Fibroblast of gingiva (primary cell): Measurements from ENCODE around the gene TBL1XR1.
A peak's percentile ranks its signal among the peaks of the same experiment; 100 is the strongest.
"Not testable (repeated sequence)": the region's sequence is repeated elsewhere in the genome, so short reads cannot be mapped to it uniquely, and the experiment has no call there.

ENCODE experiments used
- DNase-seq: peaks from one replicate; pipeline ENCODE4 v3.0.0-alpha.2; 2011; ENCODE audit warnings: low read depth

Gene TBL1XR1

GRCh38 chr3:177181418-177181817 is 15.9 kb downstream of the TBL1XR1 start:
- DNase-seq = no peak

GRCh38 chr3:177180506-177180905 is 16.8 kb downstream of the TBL1XR1 start:
- DNase-seq = no peak

GRCh38 chr3:177179281-177180067 is 17.8 kb downstream of the TBL1XR1 start:
- DNase-seq = no peak

- DNase-seq = no peak
These were observed 19.5 kb downstream of the TBL1XR1 start for GRCh38 chr3:177177749-177178221.

- DNase-seq = no peak
These were observed 22.6 kb downstream of the TBL1XR1 start for GRCh38 chr3:177174607-177175170.

- DNase-seq = no peak
These were observed 27.2 kb downstream of the TBL1XR1 start for GRCh38 chr3:177169936-177170722.

- no peak for DNase-seq
These were observed 28.9 kb downstream of the TBL1XR1 start for GRCh38 chr3:177168431-177168830.

- no peak for DNase-seq
These were observed 34.5 kb downstream of the TBL1XR1 start for GRCh38 chr3:177162742-177163141.

GRCh38 chr3:177161603-177162002 is 35.7 kb downstream of the TBL1XR1 start:
- DNase-seq = not testable (repeated sequence)

GRCh38 chr3:177158461-177158860 is 38.8 kb downstream of the TBL1XR1 start:
- no peak for DNase-seq

- DNase-seq = no peak
These were observed 39.8 kb downstream of the TBL1XR1 start for GRCh38 chr3:177157492-177157891.

- DNase-seq = no peak
These were observed 42.5 kb downstream of the TBL1XR1 start for GRCh38 chr3:177154733-177155132.

- peak; percentile 38 for DNase-seq
These were observed 46.2 kb downstream of the TBL1XR1 start for GRCh38 chr3:177150970-177151627.

- DNase-seq = no peak
These were observed 46.9 kb downstream of the TBL1XR1 start for GRCh38 chr3:177150218-177150916.

GRCh38 chr3:177149106-177149505 is 48.2 kb downstream of the TBL1XR1 start:
- no peak for DNase-seq

GRCh38 chr3:177147790-177148189 is 49.5 kb downstream of the TBL1XR1 start:
- DNase-seq = no peak

GRCh38 chr3:177146646-177147045 is 50.6 kb downstream of the TBL1XR1 start:
- peak; percentile 25 for DNase-seq

GRCh38 chr3:177145954-177146353 is 51.3 kb downstream of the TBL1XR1 start:
- no peak for DNase-seq

GRCh38 chr3:177145381-177145780 is 51.9 kb downstream of the TBL1XR1 start:
- no peak for DNase-seq

GRCh38 chr3:177144922-177145321 is 52.4 kb downstream of the TBL1XR1 start:
- DNase-seq = no peak

GRCh38 chr3:177141899-177142646 is 55.2 kb downstream of the TBL1XR1 start:
- no peak for DNase-seq
